ENCODE data around the gene EYA4. TPM values are rescaled to one million over a fixed set of nuclear protein-coding genes. Genes with fewer than 3 reads are reported as not detected.
A peak's percentile ranks its signal among the peaks of the same experiment; 100 is the strongest.

The EYA4 gene
- total RNA-seq, 1 donor from 2014 or later = 9.7 TPM

GRCh38 chr6:133426038-133426437 lies 184.9 kb downstream of the EYA4 start:
- H3K4me3 ChIP-seq (ENCODE audit: low read depth, low read length) = no peak overlapping the region
- TF ChIP-seq CTCF (IDR thresholded peaks at IDR 0.05; ENCODE audit: insufficient read depth, low read length, severe bottlenecking) = no peak
- no peaks in the 10 kb centered on the region for H3K27me3 ChIP-seq (ENCODE audit: control insufficient read depth, insufficient read depth, low read length)
- DNase-seq (ENCODE audit: low read depth) (no peak), FAIRE-seq (no peak)
- no peaks in the 10 kb centered on the region for H3K36me3 ChIP-seq (ENCODE audit: control insufficient read depth, insufficient read depth, low read length)

GRCh38 chr6:133428295-133428694 lies 187.1 kb downstream of the EYA4 start:
- DNase-seq (ENCODE audit: low read depth) = peak; percentile 10
- FAIRE-seq = no peak
- no peak for TF ChIP-seq CTCF (IDR thresholded peaks at IDR 0.05; ENCODE audit: insufficient read depth, low read length, severe bottlenecking)
- H3K4me3 ChIP-seq (ENCODE audit: low read depth, low read length) = no peak overlapping the region
- H3K27me3 ChIP-seq (ENCODE audit: control insufficient read depth, insufficient read depth, low read length) = no peaks in the 10 kb centered on the region
- H3K36me3 ChIP-seq (ENCODE audit: control insufficient read depth, insufficient read depth, low read length) = no peaks in the 10 kb centered on the region

- H3K36me3 ChIP-seq (ENCODE audit: control insufficient read depth, insufficient read depth, low read length) = no peaks in the 10 kb centered on the region
- TF ChIP-seq CTCF (IDR thresholded peaks at IDR 0.05; ENCODE audit: insufficient read depth, low read length, severe bottlenecking) = no peak
- DNase-seq (ENCODE audit: low read depth) = no peak
- H3K27me3 ChIP-seq (ENCODE audit: control insufficient read depth, insufficient read depth, low read length) = no peaks in the 10 kb centered on the region
- FAIRE-seq = no peak
- H3K4me3 ChIP-seq (ENCODE audit: low read depth, low read length) = no peak overlapping the region
Observed at GRCh38 chr6:133430530-133430929, 189.4 kb downstream of the EYA4 start.

- Histone ChIP-seq H3K27me3 (ENCODE audit: control insufficient read depth, insufficient read depth, low read length) (no peaks in the 10 kb centered on the region), H3K36me3 (ENCODE audit: control insufficient read depth, insufficient read depth, low read length) (no peaks in the 10 kb centered on the region), H3K4me3 (ENCODE audit: low read depth, low read length) (no peak overlapping the region)
- FAIRE-seq (peak; percentile 43), DNase-seq (ENCODE audit: low read depth) (no peak)
- no peak for TF ChIP-seq CTCF (IDR thresholded peaks at IDR 0.05; ENCODE audit: insufficient read depth, low read length, severe bottlenecking)
Observed at GRCh38 chr6:133431031-133431430, 189.9 kb downstream of the EYA4 start.

- TF ChIP-seq CTCF (IDR thresholded peaks at IDR 0.05; ENCODE audit: insufficient read depth, low read length, severe bottlenecking) = no peak
- H3K4me3 ChIP-seq (ENCODE audit: low read depth, low read length) = no peak overlapping the region
- no peaks in the 10 kb centered on the region for H3K36me3 ChIP-seq (ENCODE audit: control insufficient read depth, insufficient read depth, low read length)
- FAIRE-seq = no peak
- DNase-seq (ENCODE audit: low read depth) = no peak
- H3K27me3 ChIP-seq (ENCODE audit: control insufficient read depth, insufficient read depth, low read length) = no peaks in the 10 kb centered on the region
Observed at GRCh38 chr6:133432021-133432989, 191.1 kb downstream of the EYA4 start.

Measured in bronchial epithelial cell (primary cell).